ENCODE results near the gene SUPT6H.
"Not testable (repeated sequence)": the region's sequence is repeated elsewhere in the genome, so short reads cannot be mapped to it uniquely, and the experiment has no call there.

Gene SUPT6H

GRCh38 chr17:28722417-28723158 is 60.6 kb downstream of the SUPT6H start:
- DNase-seq = no peak

GRCh38 chr17:28723159-28723835 is 61.3 kb downstream of the SUPT6H start:
- no peak for DNase-seq

GRCh38 chr17:28723836-28724499 is 62.0 kb downstream of the SUPT6H start:
- not testable (repeated sequence) for DNase-seq

GRCh38 chr17:28724500-28725165 is 62.6 kb downstream of the SUPT6H start:
- DNase-seq = no peak

- DNase-seq = no peak
These were observed 63.2 kb downstream of the SUPT6H start for GRCh38 chr17:28725166-28725659.

- DNase-seq = peak; percentile 74
These were observed 63.7 kb downstream of the SUPT6H start for GRCh38 chr17:28725660-28726225.

- peak; percentile 65 for DNase-seq
These were observed 64.2 kb downstream of the SUPT6H start, which contains the start of gene TLCD1 for GRCh38 chr17:28726226-28726626. TSS of gene TLCD1 (minus strand) at chr17:28726233. CDS start at chr17:28726097, 136 bp downstream.

GRCh38 chr17:28726627-28727491 is 64.9 kb downstream of the SUPT6H start:
- DNase-seq = peak; percentile 92

- DNase-seq = peak; percentile 85
These were observed 66.6 kb downstream of the SUPT6H start, which contains the start of gene NEK8 for GRCh38 chr17:28728364-28729200. TSS of gene NEK8 (plus strand) at chr17:28728788. CDS start at chr17:28728814, 26 bp downstream.

- no peak for DNase-seq
These were observed 67.9 kb downstream of the SUPT6H start for GRCh38 chr17:28729950-28730330.

- no peak for DNase-seq
These were observed 71.3 kb downstream of the SUPT6H start for GRCh38 chr17:28733346-28733745.

GRCh38 chr17:28734712-28735241 is 72.8 kb downstream of the SUPT6H start:
- DNase-seq = no peak

- no peak for DNase-seq
These were observed 73.3 kb downstream of the SUPT6H start for GRCh38 chr17:28735242-28735722.

GRCh38 chr17:28735913-28736769 is 74.1 kb downstream of the SUPT6H start:
- not testable (repeated sequence) for DNase-seq

GRCh38 chr17:28737316-28737715 is 75.3 kb downstream of the SUPT6H start:
- no peak for DNase-seq

- DNase-seq = no peak
These were observed 76.0 kb downstream of the SUPT6H start for GRCh38 chr17:28737770-28738679.

- DNase-seq = no peak
These were observed 76.8 kb downstream of the SUPT6H start for GRCh38 chr17:28738680-28739384.
